ENCODE measurements around the gene VIT.

Gene VIT, protein sequence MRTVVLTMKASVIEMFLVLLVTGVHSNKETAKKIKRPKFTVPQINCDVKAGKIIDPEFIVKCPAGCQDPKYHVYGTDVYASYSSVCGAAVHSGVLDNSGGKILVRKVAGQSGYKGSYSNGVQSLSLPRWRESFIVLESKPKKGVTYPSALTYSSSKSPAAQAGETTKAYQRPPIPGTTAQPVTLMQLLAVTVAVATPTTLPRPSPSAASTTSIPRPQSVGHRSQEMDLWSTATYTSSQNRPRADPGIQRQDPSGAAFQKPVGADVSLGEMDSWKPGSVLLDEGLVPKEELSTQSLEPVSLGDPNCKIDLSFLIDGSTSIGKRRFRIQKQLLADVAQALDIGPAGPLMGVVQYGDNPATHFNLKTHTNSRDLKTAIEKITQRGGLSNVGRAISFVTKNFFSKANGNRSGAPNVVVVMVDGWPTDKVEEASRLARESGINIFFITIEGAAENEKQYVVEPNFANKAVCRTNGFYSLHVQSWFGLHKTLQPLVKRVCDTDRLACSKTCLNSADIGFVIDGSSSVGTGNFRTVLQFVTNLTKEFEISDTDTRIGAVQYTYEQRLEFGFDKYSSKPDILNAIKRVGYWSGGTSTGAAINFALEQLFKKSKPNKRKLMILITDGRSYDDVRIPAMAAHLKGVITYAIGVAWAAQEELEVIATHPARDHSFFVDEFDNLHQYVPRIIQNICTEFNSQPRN

GRCh38 chr2:36696533-36696932 is at the start of gene VIT:
Gene VIT, plus strand, starts transcription at chr2:36696707. Its CDS starts 19,664 bp downstream, at chr2:36716371.
- DNase-seq: no peak

DNA sequence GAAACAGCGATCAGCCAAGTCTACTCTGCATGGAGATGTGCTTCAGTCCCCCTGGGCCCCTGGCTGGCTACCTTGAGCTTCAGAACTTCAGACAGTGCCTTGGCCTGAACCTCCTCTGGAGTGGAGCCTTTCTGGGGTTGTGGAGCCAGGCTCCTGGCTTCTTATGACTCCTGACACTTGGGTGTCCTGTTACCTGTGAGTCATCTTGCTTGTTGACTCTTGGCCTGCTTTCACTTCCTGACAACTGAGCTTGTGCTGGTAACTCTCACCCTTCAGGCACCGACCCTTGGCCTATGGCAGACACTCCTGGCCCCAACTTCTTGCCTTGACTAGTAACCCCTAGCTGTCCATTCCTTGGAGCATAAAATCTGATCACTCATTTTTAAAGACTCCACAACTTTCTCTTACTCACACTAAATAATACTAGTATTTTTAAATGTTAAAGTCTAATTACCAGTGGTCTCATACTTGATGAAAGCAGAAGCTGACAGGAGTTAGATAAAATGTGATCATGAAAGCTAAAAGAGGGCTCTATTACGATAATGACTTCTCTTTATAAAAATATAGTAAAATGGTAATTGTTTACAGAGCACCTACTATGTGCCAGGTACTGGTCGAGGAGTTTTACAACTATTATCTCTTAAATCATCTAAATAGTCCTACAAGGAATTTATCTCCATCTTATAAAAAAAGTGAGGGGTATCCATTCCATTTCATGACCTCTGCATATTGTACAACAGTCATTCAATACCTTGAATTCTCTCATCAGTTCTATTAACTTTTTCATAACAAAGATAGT is 46.3 kb upstream of the VIT start:
- no peak for DNase-seq

- DNase-seq: no peak
Measured at GRCh38 chr2:36653155-36653554, 43.4 kb upstream of the VIT start.

DNA sequence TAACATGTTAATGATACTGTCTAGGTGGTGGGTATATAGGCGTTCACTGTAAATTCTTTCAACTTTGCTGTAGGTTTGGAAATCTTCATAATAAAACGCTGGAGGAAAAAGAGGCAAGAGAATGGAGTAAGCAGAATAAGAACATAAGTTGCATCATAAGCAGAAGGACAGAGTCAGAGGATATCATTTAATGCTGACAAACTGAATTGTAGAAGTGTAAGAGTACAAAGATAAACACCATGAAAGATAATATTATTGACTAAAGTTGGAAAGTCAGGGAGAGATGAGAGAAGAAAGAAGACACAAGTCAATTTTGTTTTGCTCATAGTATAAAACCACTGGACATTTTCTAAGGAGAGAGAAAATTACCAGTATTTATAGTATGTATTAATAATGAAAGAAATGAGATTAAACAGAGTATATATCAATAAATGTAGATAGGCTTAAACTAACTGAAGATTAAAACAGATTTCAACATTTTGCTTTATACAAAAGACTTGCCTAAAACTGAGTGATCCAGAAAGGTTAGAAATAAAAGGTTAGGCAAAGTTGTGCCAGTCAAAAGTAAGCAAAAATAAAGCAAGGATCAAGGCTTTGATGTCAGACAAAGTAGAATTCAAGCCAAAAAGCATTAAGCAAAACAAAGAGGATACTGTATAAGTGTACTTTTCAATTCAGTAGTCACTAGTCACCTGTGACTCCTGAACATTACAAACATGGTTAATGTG is 42.4 kb upstream of the VIT start:
- DNase-seq: no peak

- DNase-seq: no peak
Measured at GRCh38 chr2:36655453-36655852, 41.1 kb upstream of the VIT start.

- DNase-seq: no peak
Measured at GRCh38 chr2:36657703-36658102, 38.8 kb upstream of the VIT start.

DNA sequence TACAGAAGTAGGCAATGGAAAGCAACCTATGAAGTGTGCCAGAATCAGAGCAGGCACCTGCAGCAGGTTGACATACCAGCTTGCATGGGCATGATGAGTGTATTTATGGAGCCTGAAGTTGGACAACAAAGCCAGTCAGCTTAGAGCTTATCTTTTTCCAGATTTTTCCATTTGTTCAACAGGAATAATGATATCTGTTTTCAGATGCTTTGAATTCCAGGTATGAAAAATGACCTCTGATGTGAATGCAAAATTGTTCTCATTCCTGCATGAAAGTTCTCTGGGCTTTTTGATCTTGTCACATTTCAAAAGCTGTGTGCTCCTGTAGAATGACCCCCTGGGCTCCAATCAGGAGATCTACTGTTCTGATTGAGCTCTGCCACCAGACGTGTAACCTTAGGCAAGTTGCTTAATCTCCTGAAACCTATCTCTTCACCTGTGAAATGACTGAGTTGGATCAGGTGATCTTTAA is 38.2 kb upstream of the VIT start:
- DNase-seq: no peak

GRCh38 chr2:36659218-36659617 is 37.3 kb upstream of the VIT start:
- DNase-seq: no peak

DNA sequence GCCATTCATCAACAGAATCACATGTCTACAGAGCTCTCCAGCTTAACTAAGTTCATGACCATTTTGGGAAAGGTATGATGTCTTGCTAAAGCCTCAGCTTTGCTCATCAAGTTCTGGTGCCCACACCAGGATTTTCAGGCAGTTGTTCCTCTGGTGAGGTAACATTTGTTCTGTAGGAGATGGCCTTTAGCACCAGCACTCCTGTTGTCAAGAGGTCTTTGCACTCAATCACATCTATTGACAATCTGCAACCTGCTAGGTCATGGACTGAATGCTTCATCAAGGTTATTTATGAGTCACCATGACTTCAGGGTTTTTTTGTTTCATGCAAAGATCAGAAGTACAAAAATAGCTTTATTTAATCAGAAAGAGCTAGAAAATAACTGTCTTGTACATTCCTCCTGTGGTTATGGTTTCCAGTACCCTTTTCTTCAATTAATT is 36.6 kb upstream of the VIT start:
- no peak for DNase-seq

- no peak for DNase-seq
Measured at GRCh38 chr2:36662638-36663037, 33.9 kb upstream of the VIT start.

DNA sequence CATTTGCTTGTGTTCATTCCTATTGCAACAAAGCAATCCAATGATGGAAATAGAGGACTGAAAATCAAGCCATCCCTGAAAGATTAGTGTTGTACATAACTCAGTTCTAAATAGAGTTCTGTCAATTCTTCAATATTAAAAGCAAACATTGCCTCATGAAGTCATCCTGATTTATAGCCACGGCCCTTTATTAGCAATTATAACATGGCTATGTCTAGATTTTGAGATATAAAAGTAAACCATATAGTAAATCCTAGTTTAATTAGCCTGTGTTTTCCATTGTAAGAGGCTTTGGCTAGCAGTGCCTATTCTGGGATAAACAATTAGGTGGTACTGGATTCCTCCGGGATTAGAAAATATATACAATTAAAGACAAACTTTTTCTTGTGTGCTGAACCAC is 33.2 kb upstream of the VIT start:
- DNase-seq: no peak

GRCh38 chr2:36663851-36664695 is 32.4 kb upstream of the VIT start:
- DNase-seq: no peak

GRCh38 chr2:36664696-36665076 is 31.8 kb upstream of the VIT start:
- DNase-seq: no peak

DNA sequence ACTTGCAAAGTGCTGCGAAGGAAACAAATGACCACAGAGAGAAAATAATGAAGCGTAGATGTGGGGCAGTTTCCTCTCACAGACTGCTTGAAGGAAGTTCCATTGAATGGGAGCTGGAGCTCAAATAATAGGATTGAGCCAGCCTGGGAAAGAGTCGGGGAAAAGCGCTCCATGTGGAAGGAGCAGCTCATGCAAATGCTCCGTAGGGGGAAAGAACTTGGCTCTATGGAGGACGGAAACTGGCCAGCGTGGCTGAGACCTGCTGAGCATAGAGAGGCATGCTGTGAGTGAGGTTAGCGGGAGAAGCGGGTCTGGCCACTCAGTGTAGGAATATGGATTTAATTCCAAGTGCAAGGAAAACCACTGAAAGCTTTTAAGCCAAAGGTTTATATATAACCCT is 28.6 kb upstream of the VIT start:
- no peak for DNase-seq

GRCh38 chr2:36670881-36671595 is 25.5 kb upstream of the VIT start:
- DNase-seq: no peak

- no peak for DNase-seq
Measured at GRCh38 chr2:36671731-36672130, 24.8 kb upstream of the VIT start.

DNA sequence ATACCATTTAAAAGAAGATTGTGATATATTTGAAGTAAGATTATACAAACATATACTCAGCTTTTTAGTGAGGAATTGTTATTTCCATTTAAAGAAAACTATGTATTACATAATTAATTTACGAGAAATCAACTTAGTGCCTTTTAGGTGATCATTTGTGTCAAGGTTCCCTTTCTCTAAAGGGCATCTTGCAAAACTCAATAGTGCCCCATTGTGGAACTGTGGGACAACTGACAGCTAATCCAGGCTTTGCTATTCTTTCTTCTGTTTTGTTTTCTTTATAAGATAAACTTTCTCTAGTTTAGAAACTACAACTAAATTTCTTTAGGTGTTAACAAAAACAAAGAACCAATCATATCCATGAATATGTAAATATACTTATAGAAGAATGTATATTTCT is 24.3 kb upstream of the VIT start:
- DNase-seq: no peak

GRCh38 chr2:36675579-36676282 is 20.8 kb upstream of the VIT start:
- DNase-seq: no peak

DNA sequence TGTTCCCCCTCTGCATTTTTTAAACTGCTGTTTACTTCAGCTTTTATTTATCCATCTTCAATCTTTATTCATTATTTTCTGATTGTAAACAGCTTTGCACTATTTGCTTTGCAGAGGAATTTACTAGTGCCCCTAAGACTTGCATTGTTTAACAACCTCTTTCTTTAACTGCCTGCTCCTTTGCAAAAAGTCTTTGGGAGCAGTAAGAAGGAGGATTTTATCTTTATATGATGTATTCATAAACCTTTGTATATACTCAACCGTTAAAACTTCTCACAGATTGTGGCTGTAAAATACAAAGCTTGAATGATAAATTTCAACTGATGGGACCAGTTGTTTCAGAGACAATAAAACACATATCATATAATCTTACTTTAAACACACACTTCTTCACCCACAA is 20.1 kb upstream of the VIT start:
- DNase-seq: no peak

GRCh38 chr2:36677386-36677785 is 19.1 kb upstream of the VIT start:
- DNase-seq: no peak

Data from amniotic stem cell (primary cell).